NCI-H146 (cell line): ENCODE measurements around the gene PYCR2.

Experiments
- DNase-seq: peaks from one replicate; lab custom pipeline; 2025; lab: John Stamatoyannopoulos, UW

Gene PYCR2

DNA sequence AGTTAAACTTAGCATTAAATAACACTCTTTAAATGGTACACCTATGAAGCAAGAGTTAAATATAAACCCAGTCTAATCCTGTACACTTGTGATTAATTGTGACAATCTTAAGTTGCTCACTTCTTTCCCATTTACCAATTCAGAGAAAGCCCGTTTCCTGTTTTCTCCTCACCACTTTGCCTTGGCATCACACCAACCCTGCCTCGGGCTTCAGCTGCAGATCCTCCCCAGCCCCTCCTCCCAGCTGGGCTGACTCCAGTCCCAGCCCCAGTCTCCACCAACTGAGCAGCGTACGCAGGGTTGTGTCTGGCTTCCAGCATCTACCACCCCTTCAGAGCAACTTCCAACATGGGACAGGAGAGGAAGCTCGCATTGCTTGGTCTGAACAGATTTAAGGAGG is 4.1 kb downstream of the PYCR2 start:
- DNase-seq: no peak

DNA sequence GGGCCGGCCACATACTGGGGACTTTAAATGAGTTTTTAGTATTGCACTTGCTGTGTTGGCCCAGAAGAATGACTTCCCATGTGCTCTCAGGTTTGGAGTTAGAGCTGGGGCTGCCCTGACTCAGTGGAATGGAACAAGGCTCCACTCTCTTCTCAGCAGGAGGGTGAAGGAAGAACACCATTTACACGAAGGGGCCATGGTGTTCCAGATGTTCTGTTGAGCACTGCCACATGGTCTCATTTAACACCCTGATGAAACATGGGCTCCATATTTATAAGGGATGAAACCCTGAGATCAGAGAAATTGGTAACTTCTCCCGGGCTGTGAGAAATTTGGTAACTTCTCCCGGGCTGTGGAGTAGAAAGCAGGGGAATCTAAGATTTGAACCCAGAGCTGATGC is 5.8 kb downstream of the PYCR2 start:
- no peak for DNase-seq

DNA sequence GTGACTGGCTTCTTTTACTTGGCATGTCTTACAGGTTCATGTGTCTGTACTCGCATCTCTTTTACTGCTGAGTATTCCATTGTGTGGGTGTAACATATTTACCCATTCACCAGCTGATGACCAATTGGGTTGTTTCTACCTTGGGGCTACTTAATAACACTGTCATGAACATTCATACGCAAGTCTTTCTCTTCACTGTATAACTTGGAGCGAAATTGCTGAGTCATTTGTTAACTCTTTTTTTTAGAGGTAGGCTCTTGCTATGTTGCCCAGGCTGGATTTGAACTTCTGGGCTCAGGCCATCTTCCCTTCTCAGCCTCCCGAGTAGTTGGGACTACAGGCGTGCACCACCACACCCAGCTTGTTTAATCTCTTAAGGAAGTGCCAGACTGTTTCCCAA is 6.5 kb downstream of the PYCR2 start:
- no peak for DNase-seq

DNA sequence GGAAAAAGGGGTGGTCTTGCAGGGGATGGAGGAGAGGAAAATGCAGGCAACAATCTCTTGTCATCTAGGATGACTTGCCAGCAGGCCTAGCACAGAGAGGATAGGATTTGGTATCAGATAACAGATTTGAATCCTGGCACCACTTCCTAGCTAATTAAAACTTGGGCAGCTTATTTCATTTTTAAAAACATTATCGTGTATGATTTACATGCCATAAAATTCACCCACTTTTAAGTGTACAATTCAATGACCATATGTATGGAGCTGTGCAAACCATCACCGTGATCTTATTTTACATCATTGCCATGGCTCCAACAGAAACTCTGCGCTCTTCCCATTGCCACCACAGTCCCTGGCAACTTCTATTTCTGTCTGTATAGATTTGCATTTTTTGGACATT is 6.9 kb downstream of the PYCR2 start:
- no peak for DNase-seq

DNA sequence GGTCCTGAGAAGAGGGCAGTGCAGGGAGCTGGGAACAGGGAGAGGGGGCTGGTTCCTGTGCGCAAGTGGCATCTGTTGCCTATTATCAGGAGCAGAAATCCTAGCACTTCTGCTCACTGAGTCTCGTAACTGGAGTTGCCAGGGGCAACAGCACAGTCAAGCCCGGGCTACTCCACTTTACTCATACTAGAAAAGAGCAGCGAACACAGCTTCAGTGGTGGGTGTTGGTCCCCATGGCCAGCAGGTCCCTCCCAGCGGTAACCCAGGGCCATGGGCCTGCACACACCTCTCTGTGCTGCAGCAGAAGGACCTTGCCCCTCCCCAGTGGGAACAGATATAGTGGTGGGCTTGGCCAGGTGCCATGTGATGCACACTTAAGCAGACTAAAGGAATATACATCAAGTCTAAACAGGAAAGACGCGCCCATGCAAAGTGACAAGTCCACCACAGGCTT is 8.5 kb downstream of the PYCR2 start:
- DNase-seq: no peak

DNA sequence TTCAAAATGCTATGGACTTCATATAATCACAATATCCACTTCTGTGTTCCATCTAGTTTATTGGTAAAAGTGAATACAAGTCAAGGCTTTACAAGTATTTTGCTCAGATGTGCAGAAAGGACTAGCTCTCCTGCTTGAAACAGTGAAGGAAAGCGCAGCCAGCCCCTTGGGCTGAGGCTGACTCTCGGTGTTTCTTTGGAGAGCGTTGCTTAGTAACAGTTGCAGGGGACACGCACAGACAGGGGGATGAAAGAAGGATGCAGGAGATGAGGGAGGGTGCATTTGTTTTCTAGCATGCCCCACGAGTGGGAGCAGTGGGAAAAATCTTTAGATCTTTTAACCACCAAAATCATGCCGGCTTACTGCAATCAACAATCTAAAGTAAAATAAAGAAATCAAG is 9.1 kb downstream of the PYCR2 start:
- DNase-seq: no peak

DNA sequence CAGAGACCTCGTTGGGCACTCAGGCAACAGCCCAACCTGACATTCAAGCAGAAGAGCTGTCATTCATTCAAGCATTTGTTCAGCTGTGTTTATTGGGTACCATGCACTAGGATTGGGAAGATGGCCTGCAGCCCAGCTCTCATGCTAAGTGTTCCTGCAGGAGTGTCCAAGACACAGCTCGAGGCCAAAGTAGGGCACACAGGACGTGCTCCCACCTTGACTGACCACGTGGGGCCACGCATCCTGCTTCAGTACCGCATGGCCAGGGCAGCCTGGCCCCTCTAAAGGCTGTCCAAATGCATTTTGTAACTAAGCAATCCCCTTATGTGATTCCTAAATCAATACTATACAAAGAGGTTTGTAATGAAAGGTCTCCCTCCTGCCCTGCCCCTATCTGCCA is 9.7 kb downstream of the PYCR2 start:
- no peak for DNase-seq

DNA sequence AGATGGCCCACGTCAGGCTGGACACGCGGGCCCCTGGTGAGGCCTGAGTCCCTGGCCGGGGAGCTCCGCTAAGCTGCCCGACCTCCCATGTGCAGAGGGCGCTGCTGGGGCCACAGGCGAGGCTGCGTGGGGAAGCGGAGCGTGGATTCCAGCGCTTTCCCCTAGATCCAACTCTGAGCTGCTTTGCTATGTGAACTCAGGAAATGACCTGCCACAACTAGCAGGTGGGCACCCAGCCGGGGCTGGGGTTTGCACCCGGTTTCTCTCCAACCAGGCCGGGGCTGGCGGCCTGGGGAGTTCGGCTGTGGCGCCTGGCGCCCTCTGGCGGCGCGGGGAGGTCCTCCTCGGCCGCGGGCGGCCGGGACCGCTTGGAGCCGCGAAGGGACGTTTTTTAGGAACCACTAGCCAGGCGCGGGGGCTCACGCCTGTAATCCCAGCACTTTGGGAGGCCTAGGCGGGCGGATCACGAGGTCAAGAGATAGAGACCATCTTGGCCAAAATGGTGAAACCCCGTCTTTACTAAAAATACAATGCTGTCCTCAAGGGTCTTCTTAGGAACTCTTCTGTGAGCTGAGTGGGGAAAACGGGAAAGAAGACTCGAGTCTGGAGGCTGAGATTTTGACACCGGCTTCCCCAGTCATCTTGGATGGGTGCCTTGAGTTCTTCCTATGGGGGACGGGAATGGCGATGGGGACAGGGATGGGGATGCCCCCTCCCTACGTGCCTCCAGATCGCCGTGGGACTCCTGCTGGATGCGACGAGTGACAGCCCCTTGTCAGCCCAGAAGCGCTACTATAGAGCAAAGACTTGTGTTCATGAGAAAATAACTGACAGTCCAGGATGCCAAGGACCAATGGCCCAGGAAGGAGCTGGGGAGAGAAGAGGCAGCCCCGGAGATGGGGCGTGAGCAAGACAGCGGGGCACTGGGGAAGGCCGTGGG is 12.6 kb downstream of the PYCR2 start:
- DNase-seq: no peak

DNA sequence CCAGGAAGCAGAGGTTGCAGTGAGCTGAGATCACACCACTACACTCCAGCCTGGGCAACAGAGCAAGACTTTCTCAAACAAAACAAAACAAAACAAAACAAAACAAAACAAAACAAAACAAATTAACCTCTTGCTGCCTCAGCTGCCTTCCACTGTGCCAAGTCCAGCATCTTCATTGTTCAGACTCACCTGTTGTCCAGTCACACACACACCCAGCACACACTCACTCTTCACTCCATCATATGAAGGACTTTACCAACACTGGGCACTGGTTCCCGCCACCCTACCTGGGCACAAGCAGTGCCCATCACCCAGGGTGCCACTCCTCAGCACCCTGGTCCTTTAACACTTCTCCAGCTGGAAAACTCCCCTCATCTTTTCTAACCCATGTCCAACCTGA is 14.6 kb downstream of the PYCR2 start:
- DNase-seq: no peak

DNA sequence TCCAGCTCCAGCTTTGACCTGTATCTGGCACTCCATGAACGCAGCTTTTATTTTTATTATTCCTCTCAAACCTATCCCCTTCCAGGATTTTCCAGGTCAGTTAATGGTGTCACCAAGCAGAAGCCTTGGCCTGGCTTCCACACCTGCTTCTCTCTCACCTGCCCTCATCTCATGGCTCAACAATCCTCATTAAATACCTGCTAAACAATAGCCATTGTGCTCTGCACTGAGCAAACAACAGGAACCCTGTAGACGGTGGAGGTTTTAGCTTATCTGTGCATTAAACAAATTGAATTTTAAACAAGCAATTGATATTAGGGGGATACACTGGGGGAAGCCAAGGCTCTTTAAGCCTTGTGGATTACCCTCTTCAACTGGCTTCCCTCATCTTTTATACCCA is 15.3 kb downstream of the PYCR2 start:
- peak; percentile 94 for DNase-seq

DNA sequence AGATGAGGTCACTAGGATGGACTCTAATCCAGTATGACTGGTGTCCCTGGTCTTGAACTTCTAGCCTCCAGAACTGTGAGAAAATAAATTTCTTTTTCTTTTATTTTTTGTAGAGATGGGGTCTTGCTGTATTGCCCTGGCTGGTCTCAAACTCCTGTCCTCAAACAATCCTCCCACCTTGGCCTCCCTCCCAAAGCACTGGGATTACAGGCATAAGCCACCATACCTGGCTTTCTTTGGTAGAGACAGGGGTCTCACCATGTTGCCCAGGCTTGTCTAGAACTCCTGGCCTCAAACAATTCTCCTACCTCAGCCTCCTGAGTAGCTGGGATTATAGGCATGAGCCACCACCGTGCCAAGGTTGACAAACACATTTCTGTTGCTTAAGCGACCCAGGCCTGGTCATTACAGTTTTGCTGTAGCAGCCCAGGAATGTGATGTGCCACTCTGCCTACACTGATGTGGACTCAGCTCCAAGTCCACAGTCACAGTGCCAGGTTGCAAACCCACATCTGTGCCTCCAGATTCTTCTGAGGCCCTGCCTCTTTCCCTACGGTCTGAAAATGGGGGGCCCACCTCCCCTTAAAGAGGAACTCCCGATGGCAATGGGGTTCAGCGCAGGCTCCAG is 15.9 kb downstream of the PYCR2 start:
- no peak for DNase-seq

DNA sequence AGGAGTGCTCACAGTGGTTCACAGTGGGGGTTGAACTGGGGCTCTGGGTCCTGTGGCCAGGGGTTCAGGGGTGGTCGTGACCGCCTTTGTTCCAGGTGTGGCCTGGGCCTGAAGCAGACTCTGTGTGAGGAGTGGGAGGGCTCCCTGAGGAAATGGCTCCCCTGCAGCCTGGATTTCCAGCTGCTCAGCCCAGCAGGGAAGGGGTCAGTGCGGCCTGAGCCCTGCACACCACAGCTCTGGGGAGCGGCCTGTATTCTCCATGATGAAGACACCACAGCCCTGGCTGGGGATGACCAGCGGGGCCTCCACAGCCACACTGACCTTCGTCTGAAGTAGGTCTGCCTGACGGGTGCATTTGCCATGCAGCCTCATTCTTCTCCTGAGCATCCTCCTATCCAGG is 16.7 kb downstream of the PYCR2 start:
- peak; percentile 14 for DNase-seq

DNA sequence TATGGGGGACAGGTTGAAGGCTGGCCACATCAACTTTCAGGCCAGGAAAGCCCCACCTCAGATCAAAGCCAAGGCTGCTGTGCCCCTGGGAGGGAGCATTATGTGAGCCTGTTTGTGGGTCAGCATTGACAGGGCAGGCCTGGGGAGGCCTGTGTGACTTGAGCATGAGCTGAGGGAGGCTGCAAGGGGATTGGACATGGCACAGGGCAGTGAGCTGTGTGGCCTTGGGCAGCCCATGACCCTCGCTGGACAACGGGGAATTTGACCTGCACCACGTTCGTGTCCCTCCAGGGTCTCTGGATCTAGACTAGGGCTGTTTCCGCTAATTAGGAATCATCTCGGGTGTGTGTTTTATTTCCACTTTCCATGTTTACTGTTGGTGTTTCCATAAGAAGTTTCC is 17.6 kb downstream of the PYCR2 start:
- DNase-seq: no peak

DNA sequence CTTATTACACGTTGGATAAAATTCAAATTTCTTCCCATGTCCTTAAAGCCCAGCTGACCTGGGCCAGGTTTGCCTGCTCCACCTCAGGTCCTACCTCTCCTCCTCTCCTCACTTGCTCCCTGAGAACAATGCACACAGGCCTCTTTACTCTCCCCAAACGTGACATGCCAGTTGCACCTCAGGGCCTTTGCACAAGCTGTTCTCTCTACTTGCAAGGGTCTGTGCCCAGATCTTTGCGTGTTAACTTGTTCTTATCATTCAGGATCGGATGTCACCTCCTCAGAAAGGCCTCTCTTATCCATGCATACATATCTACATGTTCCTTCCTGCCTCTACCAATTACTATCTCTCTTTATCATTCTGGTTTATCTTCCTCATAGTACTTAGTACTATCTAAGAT is 20.4 kb downstream of the PYCR2 start:
- DNase-seq: no peak

DNA sequence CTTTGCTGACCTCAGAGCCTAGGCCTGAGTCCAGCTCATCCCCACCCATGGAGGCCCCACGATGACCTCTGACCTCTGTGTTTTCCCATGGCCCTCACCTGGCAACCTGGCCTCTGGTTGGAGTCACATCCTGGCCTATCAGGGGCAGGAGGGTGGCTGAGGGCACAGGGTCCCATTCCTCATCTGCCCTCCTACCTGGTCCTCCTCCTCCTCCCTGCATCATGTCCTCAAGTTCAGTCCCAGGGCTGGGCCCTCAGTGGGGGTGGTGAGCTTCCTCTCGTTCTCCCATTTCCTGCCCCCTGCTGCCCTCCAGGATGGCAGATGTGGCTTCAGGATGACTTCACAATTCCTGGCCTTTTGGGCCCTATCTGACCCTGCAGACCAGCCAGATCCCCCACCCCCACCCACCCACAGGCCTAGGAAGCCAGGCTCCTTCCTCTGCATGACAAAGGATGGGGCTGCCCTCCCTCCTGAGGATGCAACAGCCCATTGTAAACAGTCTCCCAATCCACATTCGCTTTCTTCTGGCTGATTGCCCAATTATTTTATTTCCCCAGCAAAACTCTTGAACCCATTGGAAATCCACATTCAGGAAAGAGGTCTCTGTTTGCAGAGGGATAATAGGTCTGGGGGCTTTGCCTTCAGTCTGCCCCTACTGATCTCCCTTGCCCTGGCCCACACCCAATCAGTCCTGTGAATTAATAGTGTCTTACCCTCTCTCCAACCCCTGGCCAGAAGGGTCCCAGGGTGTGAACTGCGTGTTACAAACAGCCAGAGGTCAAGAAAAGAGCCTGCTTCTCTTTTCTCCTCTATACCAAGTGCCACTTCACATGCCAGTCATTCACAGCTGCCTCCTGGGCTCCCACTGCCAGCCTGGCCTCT is 24.8 kb downstream of the PYCR2 start:
- no peak for DNase-seq

DNA sequence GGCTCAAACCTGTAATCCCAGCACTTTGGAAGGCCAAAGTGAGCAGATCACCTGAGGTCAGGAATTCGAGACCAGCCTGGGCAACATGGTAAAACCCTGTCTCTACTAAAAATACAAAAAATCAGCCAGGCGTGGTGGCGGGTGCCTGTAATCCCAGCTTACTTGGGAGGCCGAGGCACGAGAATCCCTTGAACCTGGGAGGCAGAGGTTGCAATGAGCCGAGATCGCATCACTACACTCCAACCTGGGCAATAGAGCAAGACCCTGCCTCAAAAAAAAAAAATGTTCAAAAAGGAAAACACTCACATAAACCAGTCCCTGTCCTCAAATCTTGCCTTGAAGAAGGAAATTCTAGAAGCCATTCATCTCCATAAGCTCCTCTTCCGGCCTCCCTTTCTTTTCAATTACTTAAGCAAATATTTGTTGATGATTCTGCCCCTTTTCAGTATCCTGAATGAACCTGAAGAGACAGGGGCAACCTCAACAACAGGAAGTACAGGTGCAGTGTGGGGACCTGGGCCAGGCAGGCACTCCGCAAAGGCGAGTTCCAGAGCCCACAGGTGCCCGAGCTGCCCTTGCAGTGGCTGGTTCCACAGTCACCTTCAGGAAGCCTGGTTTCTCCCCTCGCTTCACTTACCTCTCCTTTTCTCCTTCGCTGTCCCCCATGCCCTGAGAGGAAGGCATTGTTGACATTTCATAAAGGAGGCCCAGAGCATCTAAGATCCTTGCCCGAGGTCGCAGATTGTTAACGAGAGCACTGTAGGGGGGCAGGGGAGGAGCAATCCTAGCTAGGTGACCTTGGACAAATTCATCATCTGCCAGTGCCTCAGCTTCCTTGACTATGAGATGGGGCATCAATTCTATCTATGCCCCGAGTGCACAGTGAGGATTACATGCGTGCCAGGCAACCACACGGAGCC is 26.2 kb downstream of the PYCR2 start:
- DNase-seq: peak; percentile 87

DNA sequence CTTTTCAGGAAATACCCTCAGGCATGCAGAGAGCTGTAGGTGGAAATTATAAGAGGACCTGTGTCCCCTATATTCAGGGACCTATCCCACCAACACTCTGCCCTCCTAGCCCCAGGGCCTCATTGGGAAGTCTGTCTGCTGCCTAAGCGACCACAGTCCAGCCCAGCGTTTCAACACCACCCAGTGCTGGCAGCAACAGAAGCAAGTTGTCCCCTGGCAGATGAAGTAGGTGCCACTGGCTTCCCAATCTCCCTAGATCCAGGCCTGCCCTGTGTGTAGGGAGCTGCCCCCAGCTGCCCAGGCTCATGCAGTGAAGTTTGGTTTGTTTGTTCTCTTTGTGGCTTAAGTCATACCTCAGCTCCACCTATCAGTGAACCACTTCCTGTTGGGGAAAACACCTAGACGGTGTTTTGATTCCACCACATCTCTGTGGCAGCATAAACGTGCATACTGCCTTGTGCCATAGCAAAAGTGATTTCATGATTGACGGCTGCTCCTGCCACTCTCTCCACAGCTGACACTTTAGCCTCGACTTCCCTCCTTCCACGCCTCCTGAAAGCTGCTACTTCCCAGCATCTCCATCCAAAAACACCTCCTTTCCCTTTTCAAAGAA is 27.0 kb downstream of the PYCR2 start:
- peak; percentile 15 for DNase-seq

DNA sequence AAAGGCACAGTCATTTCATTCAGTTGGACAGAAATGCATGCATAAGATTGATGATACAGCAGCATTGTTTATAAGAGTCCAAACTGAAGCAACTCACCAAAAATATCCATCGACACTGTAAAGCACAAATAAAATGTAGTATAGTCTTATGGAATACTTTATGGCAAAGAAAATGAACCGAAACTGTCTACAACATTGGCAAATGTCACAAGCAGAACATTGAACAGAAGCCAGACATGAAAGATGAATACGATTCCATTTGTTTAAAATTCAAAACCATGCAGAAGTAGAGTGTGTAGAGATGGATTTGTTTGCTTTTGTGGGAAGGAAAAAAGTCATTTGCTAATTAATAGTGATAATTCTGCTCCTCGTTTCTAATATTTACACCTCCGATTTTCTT is 27.6 kb downstream of the PYCR2 start:
- no peak for DNase-seq

DNA sequence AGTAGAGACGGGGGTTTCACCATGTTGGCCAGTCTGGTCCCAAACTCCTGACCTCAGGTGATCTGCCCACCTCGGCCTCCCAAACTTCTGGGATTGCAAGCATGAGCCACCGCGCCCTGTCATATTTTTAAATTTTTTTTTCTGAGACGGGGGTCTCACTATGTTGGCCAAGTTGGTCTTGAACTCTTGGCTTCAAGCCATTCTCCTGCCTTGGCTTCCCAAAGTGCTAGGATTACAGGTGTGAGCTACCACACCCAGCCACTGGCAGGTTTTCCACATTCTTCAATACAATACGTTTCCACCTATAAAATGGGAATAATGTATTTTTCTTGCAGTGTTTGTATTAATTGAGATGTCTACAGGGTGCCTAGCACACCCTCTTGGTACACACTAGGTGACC is 31.7 kb downstream of the PYCR2 start:
- DNase-seq: no peak

DNA sequence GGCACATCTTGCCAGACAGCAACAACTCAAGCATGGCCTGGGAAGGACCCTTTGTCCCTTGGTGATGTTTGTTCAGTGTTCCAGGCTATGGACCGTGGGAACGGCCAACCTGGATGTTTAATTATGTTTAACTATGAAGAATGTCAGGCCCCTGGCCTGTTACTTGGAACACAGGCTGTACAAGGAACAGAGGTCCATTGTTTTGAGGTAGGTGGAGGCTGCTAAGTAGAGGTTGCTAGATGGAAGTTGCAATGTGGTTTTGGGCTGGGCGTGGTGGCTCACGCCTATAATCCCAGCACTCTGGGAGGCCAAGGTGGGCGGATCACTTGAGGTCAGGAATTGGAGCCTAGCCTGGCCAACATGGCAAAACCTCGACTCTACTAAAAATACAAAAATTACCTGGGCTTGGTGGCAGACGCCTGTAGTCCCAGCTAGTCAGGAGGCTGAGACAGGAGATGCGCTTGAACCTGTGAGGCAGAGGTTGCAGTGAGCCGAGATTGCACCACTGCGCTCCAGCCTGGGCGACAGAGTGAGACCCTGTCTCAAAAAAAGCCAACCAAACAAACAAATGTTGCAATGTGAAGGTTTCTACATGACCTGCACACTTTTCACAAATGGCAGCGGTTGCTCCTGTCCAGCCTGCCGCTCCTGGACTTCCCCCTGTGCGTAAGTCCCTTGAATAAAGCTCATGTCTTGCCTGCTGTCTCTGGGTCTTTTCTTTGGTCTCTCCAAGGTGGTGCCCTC is 32.6 kb downstream of the PYCR2 start:
- DNase-seq: no peak
